HG02943 (cell line): ENCODE data around the gene NRXN2.
"Not testable (repeated sequence)": the region's sequence is repeated elsewhere in the genome, so short reads cannot be mapped to it uniquely, and the experiment has no call there.

Experiments used
- ATAC-seq: cut with Tn5 transposase; IDR thresholded peaks from one replicate; pipeline ENCODE4 v1.9.1; 2021; ENCODE audit warnings: mild to moderate bottlenecking, low read depth, moderate library complexity; ENCODE audit not compliant: unreplicated experiment

Gene NRXN2

GRCh38 chr11:64598797-64599697 lies 124.0 kb downstream of the NRXN2 start:
- ATAC-seq, result no peak

- no peak for ATAC-seq
These were observed 124.7 kb downstream of the NRXN2 start for GRCh38 chr11:64598106-64598796.

GRCh38 chr11:64597671-64598101 lies 125.3 kb downstream of the NRXN2 start:
- no peak for ATAC-seq

- not testable (repeated sequence) for ATAC-seq
These were observed 127.1 kb downstream of the NRXN2 start for GRCh38 chr11:64595922-64596321.

- ATAC-seq, result no peak
These were observed 128.6 kb downstream of the NRXN2 start for GRCh38 chr11:64594159-64594939.

GRCh38 chr11:64593156-64594105 lies 129.6 kb downstream of the NRXN2 start:
- no peak for ATAC-seq

- no peak for ATAC-seq
These were observed 130.3 kb downstream of the NRXN2 start for GRCh38 chr11:64592656-64593055.

GRCh38 chr11:64592234-64592615 lies 130.8 kb downstream of the NRXN2 start:
- no peak for ATAC-seq

- no peak for ATAC-seq
These were observed 131.5 kb downstream of the NRXN2 start for GRCh38 chr11:64591257-64592233.

GRCh38 chr11:64590763-64591221 lies 132.2 kb downstream of the NRXN2 start, which contains the start of gene SLC22A12:
SLC22A12 (plus strand) TSS chr11:64591220; CDS start chr11:64591557, 337 bp downstream.
- no peak for ATAC-seq

GRCh38 chr11:64588701-64589100 lies 134.3 kb downstream of the NRXN2 start:
- no peak for ATAC-seq

- ATAC-seq, result no peak
These were observed 136.6 kb downstream of the NRXN2 start for GRCh38 chr11:64586366-64586765.

GRCh38 chr11:64585150-64585549 lies 137.8 kb downstream of the NRXN2 start:
- no peak for ATAC-seq

GRCh38 chr11:64583296-64584262 lies 139.4 kb downstream of the NRXN2 start:
- ATAC-seq, result no peak

GRCh38 chr11:64582885-64583284 lies 140.1 kb downstream of the NRXN2 start:
- no peak for ATAC-seq

- no peak for ATAC-seq
These were observed 141.9 kb downstream of the NRXN2 start for GRCh38 chr11:64581057-64581523.

- no peak for ATAC-seq
These were observed 142.6 kb downstream of the NRXN2 start for GRCh38 chr11:64580412-64580811.
